ENCODE measurements around the gene TGOLN2.
"Not testable (repeated sequence)": the region's sequence is repeated elsewhere in the genome, so short reads cannot be mapped to it uniquely, and the experiment has no call there.

Gene TGOLN2

DNA sequence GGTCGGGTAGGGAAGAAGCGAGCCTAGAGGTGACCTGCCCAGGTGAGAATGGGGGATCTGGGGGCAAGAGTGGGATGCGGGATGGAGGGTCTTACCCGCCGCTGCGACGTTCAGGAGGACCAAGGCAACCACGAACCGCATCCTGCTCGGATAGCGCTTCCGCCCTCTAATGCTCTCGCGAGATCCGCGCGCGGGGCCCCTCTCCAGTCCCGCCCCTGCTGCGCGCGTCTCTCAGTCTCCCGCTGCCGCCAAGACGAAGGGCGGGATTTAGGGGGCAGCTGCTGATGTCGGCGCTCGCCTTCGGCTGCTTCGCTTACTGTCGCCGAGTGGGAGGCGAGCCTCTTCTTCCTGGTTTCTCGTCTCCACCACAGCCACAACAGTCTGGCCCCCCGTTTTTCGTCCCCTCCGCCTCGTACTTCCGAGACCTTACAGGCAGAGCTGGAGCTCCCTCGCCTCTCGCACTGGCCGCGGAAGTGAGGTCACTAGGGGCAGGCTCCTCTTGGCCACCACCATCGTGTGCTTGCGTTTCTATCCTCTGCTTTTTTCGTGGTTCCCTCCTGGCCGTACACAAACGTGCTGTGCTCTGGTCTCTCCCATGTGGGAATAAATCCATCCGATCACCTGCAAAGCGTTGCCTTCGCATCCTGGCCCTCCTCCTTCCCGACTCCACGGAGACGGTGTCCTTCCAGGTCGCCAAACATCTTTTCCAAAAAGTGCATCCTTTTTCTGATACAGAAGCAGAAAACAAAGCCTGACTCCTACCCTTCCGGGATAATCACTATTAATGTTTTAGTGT lies at the start of gene TGOLN2:
Gene TGOLN2, minus strand, starts transcription at position 168 of the 796 bp plus-strand sequence. Its CDS starts 27 bp downstream, at position 141.
- peak; percentile 84 for DNase-seq

DNA sequence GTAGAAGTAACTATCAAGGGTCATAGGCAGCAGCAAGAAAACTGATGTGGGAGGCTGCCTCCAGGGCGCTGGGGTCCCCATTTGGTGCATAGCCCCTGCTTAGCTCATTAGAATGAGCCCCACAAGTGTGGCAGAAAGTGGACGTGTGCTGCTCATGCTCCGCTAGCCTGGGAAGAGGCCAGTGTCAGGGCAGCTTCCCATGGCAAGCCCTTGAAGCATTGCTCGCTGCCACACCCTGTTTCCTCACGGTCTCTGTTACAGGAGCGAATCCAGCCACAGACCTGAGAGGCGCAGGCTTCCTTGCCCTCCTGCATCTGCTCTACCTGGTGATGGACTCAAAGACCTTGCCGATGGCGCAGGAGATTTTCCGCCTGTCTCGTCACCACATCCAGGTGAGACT lies 49.3 kb upstream of the TGOLN2 start:
- no peak for DNase-seq

DNA sequence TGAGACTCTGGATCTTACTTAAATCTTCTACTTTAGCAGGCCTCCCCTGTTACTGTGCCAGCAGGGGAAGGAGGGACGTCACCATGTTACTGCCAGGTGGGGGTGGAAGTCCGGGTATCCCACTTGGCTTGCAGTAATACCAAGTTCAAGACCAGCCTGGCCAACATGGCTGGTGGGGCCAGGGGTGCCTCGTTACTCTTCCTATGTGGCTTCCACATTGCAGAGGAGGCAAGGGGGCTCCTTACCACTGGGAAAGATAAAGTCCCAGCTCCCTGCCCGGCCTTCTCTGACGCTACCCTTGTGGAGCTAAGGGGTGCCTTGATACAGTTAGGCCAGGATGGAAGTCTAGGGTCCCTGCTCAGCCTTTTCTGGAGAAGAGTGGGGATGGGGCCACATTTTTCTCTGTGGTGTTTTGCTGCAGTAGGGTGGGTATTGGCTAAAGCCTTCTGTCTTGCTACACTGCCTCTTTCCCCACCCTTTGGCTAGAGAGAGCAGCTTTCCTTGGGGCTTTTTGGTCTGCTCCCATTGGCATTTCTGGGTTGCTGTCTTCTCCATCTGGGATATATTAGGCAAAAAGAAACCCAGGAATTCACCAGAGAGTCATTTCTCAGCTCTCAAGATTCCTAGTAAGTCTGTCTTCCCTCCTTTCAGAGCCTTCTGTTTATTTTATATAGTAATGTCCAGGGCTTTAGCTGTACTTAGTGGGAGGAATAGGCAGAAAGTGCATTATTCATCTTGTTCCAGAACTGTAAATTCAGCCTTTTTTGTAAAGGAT lies 48.7 kb upstream of the TGOLN2 start:
- no peak for DNase-seq

DNA sequence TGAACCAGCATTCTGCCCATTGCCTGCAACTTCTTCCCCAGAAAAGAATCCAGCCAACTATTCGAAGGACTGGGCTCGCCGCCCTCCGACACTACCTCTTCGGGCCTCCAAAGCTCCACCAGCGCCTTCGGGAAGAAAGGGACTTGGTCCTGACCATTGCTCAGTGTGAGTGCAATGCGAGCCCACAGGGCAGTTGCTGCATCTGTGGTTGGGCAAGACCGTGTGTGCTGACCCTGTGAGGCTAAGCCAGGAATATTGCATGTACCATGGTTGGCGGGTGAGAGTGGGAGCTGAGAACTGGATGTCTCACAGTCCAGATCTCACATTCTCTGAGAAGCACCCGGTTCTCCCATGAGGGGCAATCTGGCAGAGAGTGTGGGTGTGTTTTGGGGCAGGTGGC lies 43.3 kb upstream of the TGOLN2 start:
- DNase-seq: no peak

DNA sequence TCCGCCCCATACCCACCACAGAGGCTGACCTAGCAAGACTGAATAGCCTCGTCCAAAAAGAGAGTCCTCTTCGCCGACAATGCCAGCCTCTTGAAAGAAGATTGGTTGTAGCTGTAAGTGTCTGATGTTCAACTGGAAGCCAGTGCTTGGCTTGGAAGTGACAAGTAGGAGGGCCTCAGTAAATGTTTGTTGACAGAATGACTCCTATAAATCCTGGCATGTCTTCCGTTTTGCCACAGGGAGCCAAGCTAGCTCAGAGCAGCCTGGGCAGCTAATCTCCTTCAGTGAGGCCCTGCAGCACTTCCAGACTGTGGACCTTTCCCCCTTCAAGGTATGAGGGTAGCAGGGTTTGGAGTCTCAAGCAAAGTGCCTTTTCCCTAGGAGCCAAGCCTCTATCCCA lies 41.7 kb upstream of the TGOLN2 start:
- DNase-seq: no peak

DNA sequence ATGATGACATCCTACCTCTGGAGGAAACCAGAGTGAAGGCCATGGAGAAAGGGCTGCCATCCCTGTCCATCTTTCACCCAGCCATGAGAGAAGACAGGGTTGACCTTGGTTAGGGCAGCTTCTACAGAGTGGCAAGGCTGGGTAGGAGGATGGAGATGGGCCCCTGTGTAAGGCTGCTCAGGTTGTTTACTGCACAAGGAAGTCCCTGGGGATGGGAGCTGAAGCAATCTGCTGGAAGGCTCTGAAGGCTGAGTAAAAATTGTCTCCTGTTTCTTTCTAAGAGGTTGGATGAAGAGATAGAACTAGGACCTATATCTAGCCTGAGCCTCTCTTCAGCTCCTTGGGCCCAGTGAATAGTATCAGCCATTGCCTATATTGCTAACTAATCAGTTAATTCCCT lies 41.1 kb upstream of the TGOLN2 start:
- no peak for DNase-seq

DNA sequence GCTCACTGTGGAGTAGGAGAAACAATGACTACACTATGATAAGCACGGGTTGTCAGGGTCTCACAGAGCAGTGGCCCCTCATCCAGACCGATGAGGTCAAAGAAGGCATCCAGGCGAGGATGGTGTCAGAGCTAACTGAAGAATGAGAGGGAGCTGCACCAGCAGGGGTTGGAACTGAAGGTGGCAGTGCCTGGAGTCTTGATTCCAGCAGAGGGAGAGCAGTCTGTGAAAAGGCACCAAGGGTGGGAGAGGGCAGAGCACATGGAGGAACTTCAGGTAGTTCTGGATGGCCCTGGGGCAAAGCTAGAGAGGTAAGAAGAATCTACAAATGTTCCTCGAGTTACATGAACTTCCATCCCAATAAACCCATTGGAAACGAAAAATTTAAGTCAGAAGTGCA lies 39.4 kb upstream of the TGOLN2 start:
- no peak for DNase-seq

DNA sequence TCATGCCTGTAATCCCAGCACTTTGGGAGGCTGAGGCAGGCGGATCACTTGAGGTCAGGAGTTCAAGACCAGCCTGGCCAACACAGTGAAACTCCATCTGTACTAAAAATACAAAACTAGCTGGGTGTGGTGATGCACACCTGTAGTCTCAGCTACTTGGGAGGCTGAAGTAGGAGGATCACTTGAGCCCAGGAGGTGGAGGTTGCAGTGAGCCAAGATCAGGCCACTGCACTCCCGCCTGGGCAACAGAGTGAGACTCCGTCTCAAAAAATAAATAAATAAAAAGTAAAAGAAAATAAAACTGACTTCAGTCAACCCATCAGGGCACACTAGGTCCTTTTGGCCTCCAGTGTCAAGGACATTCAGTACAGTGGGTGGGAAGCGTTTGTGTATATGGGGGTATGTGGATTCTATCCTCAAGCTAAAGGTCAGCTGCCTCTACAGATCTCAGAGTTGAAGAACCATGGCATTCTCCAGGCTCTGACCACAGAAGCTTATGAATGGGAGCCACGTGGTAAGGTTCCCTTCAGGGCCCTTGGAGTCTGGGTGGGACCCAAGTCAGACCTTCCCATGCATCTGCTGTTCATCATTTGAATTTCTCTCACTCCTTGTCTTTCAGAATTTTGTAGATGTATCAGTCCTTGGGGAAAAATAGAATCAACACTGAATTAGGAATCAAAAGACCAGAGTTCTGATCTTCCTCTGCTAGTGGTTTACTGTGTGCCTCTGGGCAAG lies 35.0 kb upstream of the TGOLN2 start:
- DNase-seq: not testable (repeated sequence)

DNA sequence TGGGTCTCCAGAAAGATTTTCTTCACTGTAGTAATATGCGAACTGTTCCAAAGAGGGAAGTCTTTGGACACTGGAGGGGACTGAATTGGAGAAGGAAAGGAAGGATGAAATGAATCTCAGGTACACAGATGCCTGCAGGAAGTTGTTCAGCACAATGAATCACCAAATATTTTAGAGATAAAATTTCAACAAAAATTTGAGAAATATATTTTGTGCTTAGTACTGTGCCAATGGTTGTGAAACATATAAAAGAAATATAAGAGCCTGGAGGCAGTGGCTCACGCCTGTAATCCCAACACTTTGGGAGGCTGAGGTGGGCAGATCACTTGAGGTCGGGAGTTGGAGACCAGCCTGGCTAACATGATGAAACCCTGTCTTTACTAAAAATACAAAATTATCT lies 29.9 kb upstream of the TGOLN2 start:
- no peak for DNase-seq

DNA sequence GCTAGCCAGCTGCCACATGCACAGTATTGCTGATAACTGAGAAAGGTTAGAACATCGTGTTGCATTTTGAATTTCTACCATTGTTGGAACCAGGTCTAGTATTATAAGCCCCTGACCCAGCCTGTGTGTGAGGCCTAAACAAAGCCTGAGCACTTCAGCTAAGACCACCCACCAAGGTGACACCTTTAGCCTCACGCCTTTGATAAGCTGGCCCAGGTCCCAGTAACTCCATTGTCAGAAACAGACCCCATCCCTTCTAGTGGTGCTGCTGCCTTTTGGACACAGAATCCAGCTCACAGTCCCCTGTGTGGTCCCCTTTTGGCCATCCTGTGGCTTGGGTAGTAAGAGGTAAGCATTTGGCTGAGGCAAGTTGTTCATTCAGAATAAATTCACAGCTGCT lies 28.4 kb upstream of the TGOLN2 start:
- DNase-seq: no peak

DNA sequence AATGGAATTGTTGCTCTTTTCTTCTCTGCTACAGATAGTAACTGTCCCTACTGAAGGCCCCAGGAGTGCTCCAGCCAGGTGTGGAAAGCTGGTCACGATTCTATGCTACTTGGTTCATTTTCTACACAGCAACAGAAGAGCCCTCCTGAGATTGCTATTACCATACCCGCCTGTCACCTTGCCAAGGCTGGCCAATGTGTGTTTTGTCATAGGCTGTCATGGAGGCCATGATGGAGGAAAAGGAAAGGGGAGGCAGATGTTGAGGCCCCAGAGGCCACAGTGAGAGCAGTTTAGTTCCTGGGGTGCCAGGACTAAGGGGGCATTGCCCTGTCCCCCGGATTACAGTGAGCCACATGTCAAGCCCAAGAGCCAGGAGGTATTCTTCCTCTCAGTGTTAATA lies 27.7 kb upstream of the TGOLN2 start:
- no peak for DNase-seq

DNA sequence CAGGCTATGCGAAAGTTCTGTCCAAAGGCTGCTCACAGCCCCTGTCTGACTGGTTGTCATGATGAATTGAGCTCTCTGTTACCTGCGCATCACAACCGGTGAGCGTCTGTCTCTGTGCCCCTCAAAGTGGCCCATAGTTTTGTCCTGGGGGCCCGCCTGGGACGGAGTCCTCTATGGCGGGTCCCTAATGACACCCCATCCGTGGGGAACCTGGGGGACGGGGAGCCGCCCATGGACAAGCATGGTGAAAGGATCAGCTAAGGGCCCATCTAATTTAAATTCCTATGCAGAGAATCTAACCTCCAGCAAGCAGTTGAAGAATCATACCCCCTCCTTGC lies 27.3 kb upstream of the TGOLN2 start:
- DNase-seq: no peak

DNA sequence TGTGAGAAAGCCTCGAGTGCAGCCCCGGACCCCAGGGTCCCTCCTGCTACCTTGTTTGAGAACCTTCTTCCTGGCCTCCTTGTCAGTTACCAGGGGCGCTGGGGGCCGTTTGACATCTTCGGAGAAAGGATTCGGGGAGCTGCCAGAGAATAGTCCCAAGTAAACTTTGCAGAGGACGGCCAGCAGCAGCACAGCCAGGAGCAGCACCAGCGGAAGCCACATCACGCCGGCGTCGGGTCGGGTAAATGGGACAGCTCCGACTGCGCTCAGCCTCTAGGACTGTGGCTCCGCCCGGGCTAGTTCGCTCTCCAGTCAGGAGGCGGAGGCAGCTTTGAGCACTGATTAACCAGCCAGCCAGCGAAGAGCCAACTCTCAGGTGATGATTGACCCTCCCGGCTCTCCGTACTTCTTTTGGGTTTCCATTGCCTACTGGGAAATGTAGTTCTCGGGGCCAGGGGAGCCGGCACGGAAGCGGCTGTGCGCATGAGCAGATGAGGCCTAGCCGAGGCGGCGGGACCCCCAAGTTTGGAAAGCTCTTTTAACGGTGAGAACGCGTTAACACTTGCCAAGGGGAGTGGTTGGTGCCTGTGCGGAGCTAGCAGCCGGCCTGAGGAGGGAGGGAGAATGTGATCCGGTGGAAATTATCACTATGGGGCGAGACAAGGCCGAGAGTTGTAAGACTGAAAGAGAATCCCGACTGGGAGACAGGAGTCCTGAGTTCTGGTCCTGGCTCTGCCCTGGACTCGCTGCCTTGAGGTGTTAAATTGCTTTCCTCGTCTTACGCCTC lies 26.7 kb upstream of the TGOLN2 start, which contains the start of the genes ELMOD3 and RETSAT:
Gene ELMOD3, plus strand, starts transcription at position 484 of the 787 bp plus-strand sequence. CDS start 2,430 bp downstream, outside the sequence.
Gene RETSAT, minus strand, starts transcription at position 243 of the 787 bp plus-strand sequence. Its CDS starts 21 bp downstream, at position 222.
- DNase-seq: peak; percentile 96

DNA sequence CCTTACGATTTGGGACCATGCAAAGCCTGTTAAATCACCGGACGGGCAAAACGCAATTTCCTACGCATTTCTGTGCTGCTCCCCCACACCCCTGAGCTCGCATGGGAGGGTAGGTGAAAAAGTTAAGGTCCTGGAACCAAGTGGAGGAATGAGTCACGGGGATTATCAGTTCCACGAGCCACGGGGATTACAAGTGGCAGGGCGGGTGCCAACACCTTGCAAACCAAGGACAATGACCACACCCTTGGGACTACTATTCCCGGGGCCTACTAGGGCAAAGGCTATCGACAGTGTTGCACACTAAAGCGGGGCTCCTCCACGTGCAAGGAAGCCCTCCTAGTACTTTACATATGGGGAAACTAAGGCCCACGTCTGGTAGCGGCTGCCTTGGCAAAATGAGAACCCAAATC lies 26.1 kb upstream of the TGOLN2 start:
- no peak for DNase-seq

DNA sequence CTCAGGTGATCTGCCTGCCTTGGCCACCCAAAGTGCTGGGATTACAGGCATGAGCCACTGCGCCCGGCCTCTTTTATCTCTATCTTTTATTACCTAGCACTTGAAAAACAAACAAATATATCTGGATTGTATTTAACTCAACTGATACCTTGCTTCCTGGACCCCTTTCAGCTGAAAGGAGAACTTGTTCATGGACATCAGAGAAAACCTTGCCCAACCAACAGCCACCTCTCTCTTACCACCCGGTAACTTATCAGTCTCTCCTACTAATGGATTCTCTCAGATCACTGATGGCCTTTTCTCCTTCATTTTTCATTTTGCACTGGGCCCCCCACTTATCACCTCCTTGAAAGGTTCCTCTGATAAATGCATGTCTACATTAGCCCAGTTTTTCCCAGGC lies 19.8 kb upstream of the TGOLN2 start:
- DNase-seq: no peak

DNA sequence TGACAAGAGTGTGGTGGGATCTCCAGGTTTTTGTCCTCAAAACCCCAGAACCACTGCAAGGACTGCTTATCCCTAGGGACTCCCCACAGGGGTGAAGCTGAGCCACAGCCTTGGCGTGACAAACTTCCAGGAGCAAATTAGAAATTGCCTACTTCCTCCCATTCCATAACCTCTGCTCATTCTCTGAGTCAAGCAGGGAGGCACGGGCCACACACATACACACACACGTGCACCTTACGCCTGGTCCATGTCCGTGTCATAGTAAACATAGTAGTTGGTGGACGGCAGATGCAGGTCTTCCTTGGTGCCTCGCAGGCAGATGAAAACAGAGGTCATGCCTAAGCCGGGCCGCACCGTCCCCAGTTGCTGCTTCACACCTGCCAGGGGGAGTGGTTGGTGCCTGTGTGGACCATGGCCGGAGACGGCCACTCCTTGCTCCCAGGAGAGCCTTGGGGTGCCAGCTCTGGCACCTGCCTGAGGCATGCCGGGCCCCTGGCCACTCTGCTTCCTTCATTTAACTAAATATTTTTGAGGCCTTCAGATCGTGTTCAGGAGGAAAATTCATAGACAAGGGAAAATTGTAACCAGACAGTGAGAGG lies 16.7 kb upstream of the TGOLN2 start:
- no peak for DNase-seq

DNA sequence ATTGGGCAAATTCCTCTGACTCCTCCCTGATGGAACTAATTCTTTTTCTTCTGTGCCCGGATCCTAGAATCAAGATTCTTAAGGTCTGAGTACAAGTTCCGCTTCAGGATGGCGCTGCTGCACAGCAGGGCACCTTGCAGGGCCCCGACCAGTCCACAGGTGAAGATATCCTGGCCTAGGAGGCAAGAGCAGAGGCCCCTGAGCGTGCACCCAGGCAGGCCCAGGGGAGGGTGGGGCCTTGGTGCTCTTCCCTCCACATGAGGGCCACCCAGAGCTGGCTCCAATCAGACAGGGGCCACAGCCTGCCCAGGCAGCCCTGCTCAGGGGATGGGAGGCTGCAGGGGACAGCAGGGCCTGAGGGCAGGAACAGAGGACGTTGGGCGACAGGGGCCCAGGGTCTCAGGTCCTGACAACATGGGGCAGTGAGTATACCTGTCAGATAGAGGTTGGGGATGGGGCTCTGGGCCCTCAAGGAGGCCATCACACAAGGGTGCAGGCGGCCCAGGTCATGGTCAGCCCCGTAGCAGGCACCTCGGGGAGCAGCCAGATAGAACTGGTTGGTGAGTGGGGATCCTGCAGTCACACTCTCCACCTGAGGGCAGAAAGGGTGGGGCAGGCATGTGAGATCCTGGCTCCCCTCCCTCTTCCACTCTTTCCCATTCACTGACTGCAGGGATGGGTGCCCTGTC lies 15.6 kb upstream of the TGOLN2 start:
- DNase-seq: not testable (repeated sequence)

DNA sequence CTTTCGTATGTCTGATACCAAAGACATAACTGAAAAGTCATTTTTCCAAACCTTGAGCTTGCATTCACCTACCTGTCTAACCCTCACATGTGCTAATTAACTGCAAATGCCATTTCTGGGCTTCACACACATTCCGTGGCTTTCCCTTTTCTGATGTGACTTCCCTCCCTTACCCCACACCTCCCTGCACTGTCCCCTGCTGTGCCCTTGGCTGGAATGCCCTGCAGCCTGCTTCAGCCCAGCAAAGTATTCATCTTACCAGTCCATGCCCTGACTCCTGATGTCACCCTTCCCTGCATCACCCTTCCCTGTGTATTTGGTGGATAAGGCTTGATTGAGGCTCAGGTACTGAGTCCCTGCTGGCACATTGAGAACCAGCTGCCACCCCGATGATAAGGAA lies 14.4 kb upstream of the TGOLN2 start:
- DNase-seq: no peak

DNA sequence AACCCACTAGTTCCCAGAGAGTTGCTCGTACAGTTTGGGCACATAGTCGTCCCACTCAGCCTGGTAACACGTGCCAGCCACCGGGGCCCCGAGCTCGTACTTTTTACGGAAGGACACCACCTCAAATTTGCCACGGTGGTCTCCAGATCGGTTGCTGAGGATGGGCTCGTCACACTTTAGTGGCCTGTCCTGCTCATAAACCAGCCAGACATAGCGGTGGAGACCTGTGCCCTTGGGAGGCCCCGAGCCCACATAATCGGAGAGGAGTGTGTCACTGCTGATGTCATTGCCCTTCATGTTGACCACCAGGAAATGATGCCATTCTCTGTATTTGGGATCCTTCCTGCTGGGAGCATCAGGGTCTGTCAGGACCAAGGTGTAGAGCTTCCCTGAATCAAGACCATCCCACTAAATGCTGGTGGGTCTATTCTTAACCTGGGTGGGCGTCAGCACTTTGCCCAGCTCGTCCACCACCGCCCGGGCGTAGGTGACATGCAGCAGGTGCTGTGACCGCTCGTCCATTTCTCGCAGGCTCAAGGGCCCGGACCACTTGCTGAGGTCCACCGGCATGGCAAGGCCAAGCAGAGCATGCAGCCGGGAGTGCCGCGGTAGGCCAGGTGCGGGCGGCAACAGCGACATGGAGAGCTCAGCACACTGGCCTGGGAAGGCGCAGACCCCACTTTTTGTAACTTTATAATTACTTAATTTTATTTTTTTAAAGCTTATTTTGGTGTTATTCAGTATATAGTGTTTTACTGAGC lies 13.7 kb upstream of the TGOLN2 start:
- no peak for DNase-seq

DNA sequence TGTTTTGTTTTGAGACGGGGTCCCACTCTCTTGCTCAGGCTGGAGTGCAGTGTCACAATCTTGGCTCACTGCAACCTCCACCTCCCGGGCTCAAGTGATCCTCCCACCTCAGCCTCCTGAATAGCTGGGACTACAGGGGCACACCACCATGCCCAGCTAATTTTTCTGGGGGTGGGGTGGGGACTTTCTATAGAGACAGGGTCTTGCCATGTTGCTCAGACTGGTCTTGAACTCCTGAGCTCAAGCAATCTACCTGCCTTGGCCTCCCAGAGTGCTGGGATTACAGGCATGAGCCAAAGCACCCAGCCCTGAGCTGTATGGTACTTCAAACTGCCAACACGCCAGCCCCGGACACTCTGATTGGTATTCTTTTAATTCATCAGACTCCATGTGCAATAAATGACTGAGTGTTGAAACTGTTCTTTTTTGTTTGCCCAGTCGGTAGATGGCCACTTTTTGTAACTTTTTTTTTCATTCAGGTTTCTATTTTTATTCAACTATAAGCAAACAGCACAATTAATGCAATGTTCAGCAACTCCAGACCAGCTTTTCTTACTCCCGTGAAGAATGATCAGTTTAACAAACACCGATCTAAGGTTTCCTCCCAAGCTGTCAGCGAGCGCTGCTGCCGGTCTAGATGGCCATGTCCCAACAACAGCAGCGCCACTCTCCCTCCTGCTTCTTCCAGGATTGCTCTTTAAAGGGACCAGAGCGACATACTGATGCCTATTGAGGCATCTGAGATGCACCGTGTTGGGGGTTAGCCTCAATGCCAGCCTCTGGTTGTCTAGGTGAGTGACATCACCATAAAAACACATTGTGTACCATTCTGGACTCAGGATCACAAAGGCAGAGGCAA lies 12.5 kb upstream of the TGOLN2 start:
- no peak for DNase-seq

All from GF-D8 (cell line).